Colon (tissue), 2 donors: ENCODE data around the gene ISYNA1.

ENCODE experiments used
- FAIRE-seq: peaks from 2 replicates; lab custom pipeline; 2012; peaks lifted over from hg19 to GRCh38; lab: Jason Lieb, UNC
- donor health status: control.
- donor health status: control.

The ISYNA1 gene

DNA sequence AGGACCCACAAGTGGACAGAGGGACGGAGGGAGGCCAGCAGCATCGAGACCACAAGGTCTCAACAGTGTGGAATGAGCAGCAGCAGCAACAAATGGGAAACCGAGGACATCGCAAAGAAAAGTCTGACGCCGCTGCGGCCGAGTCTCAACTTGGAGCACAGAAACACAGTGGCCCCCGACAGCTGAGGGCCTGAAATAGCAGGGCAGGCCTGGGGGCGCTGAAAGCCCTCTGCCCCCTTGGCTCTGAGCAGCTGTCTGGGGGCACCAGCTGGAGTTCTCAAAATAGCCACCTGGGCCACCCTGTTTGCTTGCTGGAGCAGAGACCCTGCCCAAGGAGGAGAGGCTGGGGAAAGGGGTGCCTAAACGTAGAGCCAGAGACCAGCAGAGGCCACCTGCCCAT is 5.9 kb upstream of the ISYNA1 start:
- no peak for FAIRE-seq

DNA sequence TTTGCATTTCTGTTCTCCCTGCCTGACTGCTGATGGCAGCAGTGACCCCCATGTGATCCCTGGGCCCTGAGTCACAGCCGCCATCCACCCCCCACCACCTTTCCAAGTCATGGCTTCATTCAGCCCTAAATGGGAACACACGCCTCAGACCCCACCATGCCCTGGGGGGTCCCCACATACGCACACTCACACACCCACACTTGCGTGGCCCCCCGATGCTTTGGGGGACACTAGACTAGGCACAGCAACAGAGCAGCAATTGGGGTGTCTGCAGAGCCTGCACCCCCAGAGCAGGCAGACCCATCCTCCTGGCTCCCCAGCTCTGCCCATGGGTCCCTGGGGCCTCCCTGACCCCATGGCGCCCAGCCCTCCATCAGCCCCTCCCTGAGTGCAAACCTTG is 5.5 kb upstream of the ISYNA1 start:
- FAIRE-seq = no peak

DNA sequence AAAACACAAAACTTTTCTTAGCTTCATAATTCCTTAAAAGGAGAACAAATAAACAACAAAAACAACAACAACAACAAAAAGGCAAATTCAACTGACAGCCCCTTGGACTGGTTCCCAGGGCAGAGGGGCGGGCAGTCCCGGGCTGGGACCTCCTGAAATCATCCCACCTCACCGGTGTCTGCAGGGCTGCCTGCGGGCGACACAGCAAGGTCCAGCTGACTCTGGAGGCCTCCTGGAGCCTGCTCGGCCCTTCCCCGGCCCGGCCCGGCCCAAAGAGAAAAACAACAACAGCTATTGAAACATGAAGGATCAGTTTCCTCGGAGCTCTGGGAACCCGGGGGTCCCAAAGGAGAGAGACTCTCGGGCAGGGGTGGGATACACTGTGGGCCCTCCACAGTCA is 5.0 kb upstream of the ISYNA1 start:
- no peak for FAIRE-seq

DNA sequence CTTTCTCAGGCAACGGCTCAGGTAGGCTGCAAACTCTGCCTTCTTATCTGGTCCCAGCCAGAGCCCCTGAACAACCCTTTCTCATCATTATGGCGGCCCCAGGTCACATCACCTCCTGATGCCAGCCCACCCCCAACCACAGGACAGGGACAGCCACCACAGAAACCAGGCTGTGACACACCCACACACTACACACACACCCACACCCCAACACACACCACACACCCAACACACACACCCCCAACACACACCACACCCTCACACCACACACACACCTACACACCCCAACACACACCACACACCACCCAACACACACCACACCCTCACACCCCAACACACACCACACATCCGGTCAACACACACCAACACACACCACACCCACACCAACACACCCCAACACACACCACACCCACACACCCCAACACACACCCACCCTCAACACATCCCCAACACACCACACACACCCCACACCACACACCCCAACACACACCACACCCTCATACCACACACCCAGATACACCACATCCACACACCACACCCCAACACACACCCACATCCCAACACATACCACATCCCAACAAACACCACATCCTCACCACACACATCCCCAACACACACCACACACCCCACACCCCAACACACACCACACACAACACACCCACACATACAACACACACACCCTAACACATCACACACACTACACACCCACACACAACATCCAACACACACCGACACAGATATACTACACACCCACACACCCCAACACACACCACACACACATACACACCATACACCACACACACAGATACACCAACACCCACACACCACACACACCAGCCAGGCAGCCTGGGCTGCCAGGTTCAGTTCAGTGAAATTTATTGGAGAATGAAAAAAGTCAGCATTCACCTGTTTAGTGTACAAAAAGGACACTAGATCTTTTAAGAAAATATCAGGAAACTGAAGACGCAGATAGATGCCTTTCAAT is 4.2 kb upstream of the ISYNA1 start:
- no peak for FAIRE-seq

DNA sequence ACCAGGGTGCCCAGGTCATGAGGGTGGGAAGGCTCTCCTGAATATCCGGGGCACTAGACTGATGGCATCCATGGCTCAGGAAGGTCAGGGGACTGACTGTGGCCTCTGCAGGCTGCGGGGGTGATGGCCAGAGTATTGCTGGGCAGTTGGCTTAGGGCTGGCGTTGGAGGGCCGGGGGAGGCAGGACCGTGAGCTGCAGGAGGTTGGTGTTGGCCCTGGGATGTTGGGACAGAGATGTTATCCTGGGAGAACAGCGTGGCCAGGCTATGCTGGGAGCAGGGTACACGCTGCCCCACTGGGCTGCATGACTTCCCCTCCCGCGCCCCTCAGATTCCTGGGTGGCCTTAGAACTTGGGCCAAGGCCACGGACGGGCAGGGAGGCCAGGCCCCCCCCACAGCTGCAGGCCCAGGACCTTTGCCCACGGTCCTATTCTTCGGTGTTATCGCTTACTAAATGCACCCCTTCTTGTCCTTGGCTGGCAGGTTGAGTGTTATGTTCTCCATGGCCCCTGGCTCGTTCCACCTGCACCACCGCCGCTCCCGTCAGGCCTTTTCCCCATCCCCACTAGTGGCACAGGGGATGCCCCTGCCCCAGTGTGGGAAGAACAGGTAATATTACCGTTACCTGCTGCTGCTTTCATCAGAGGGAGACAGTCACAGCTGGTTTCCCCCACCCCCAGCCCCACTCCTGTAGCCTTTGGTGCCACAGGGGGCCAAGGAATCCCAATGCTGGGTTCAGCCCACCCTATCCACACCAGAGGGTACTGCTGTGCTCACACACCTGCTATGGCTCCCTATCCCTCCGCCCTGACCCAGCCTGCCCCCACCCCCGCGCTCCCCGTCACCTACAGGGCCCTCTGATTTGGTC is 3.2 kb upstream of the ISYNA1 start:
- FAIRE-seq = no peak

DNA sequence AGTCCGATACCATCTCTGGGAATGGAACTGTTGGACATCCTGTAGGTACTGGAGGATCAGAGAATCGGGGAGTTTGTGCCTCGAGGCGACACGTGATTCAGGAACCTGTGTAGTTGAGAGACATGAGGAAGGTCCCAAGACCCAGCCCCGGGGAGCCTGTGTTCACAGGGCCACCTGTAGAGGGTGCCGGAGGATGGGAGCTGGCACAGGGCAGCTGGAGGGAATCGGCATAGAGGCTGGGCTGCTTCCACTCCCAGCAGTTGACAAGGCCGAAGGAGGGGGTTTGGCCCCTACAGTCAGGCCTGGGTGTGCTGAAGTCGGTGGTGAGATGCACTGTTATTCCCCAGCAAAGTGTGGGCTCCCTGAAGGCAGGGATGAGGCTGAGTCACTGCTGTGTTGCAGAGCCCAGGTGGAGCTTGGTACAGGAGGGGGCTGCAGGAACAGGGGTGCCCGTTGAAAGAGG is 2.5 kb upstream of the ISYNA1 start:
- no peak for FAIRE-seq

DNA sequence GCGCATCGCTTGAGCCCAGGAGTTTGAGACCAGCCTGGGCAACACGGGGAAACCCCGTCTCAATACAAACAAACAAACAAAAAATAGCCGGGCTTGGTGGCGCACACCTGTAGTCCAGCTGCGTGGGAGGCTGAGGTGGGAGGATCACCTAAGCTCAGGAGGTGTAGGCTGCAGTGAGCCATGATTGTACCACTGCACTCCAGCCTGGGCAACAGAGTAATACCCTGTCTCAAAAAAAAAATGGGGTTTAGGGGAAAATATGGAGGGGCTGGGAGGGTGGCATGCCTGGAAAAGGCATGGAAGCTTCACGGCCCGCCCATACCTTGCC is 1.9 kb upstream of the ISYNA1 start:
- FAIRE-seq = no peak

DNA sequence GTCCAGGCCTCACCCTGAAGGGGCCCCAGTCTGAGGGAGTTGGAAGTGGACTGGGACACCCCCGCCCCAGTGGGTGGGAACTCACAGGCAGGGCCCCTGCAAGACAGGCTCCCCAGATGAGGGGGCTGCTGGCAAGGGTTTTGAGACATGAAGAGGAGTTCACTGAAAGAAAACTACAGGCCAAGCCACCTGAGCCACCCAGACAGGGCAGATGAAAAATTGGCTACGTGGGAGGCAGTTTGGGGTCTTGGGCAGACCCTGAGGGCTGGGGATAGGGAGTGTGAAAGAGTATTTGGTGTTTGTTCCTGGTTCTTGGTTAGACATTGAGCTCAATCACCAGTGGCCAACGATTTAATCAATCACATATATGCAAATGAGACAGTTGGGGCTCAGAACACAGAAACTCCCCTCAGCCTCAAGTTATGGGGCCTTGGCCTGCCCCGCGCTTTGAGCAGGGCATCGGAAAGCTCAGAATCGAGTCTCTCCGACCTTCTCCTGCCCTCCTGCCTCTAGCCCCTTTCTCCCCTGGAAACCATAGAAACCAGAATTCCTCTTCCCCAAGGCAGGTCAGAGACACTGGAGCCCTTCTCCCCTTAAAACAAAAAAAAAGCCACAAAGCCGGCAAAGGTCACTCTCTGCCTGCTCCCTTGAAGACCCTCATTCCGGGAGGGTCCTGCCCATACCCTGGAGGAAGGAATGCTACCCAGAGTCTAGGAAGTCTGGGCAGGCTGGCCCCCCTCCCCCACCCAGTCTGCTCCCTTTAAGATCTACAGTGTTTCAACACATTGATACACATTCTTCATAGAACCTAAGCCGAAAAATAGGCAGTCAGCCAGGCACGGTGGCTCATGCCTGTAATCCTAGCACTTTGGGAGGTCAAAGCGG is 1.3 kb upstream of the ISYNA1 start:
- no peak for FAIRE-seq

DNA sequence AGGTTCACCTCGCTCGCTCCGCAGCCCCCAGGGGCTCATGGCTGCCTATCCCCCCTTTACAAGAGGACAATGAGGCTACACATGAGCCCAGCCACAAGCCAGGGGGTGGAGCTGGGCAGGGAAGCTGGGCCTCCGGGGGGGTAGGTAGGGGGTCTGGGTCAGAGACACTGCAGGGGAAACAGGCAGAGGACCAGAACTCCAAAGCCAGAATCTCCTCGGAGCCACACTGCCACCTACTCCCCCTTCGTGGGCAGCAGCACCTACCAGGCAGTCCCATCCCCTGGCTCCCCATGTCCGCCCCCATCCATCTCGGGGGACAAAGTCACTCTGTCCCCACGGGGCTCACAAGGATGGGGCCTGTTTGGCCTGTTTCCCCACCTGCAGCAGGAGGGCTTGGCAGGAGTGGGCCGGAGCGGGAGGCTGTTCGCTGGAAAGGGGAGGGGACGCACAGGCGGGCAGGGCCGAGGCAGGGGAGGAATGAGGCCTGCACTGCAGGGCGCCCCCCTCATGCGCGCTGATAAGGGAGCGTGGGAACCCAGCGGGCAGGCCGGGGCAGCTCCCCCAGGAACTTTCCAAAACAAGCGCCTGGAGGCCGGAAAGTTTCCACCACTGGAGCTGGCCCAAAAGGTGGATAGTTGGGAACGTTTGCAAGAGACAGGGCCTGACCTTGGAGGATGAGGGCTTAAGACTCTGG is 545 bp upstream of the ISYNA1 start:
- FAIRE-seq = no peak

DNA sequence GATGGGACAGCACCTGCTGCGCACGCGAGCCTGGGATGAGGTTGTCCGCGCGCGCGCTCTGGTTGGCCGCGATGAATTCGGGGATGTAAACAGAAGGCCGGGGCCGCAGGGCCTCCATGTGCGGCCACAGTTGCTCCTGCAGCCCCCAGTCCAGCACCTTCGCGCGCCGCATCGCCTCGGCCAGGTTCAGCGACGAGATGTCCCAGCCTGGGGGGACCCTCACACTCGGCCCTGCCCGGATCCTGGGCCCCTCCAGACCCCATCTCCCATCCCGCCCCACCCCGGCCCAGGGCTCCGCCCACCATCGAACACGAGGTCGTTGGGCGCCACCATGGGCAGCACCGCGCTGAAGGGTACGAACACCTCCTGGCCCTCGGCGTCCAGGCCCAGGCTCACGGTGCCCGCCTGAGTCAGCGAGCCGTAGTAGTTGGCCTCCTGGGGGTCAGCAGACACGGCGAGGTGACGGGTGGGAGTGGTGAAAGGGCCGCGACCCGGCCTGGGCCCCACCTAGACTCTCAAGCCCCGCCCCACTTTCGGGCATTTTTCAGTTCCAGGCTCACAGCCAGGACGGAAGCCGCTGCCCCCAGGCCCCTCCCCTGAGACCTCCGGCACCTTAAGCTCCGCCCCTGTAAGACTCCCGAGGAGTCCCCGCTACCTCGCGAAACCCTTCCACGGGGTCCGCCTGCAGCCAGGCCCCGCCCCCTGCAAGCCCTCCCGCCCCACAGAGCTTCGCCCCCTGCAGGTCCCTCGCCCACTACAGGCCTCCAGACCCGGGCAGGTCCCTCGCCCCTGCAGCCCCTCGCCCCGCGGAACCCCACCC is 1.1 kb downstream of the ISYNA1 start:
- no peak for FAIRE-seq

DNA sequence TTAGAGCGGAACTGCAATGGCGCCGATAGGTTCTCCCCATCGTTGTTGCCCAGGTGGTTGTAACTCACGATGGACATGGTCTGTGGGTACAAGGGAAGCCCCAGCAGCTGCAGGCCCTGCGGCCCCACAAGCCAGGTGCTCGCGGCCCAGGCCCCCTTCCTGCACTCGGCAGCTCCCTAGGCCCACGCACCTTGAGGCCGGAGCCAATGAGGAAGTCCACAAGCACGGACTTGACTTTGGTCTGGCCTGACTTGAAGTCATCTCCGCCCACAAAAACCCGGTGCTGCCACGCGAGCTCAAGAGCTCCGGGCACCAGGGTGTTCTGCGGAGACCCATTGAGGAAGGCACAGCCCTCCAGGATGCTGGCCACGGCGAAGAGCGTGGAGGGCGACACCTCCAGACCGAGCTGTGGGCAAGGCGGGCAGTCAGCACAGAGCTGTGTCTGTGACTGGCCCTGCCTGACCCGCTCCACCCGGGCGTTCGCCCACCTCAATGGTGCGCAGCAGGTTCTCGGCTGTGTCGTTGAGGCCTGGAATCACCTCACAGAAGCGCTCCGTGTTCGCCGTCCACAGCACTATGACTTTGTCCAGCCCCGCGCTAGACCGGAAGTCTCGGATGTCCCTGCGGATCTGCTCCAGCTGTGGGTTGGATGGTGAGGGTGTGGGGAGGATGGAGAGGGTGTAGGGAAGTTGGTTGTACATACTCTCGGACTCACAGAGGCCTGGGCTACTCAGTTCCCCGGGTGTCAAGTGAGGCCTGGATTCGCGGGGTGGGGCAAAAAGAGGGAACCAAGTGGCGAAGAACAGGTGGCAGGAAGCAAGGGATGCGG is 1.9 kb downstream of the ISYNA1 start:
- FAIRE-seq = no peak

DNA sequence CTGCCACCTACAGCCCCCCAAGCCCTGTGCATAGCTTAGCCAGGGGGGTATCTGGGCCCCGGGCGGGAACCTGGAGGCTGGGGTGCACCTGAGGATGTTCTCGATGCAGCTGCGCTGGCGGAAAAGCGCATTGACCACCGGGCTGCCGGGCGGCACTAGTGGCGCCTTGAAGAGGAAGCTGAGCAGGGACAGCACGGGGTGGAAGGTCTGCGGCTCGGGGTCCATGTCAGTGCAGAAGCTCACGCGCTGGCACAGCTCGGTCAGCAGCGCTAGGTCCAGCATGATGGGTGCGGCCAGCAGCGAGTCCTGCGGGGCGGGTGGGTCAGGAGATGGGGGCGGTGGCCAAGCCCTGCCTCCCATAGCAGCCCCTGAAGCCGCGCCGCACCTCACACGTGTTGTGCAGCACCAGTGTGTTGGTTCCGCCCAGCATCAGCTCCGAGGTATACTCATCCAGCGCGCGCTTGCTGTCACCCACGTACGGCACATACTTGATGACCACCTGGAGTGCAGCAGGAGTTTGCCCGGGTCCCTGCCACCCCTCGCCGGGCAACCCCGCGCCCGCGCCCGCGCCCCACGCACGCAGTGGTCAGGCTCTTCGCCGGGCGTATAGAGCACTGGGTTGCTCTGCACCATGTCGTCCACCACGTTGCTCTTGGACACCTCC is 2.6 kb downstream of the ISYNA1 start:
- no peak for FAIRE-seq

DNA sequence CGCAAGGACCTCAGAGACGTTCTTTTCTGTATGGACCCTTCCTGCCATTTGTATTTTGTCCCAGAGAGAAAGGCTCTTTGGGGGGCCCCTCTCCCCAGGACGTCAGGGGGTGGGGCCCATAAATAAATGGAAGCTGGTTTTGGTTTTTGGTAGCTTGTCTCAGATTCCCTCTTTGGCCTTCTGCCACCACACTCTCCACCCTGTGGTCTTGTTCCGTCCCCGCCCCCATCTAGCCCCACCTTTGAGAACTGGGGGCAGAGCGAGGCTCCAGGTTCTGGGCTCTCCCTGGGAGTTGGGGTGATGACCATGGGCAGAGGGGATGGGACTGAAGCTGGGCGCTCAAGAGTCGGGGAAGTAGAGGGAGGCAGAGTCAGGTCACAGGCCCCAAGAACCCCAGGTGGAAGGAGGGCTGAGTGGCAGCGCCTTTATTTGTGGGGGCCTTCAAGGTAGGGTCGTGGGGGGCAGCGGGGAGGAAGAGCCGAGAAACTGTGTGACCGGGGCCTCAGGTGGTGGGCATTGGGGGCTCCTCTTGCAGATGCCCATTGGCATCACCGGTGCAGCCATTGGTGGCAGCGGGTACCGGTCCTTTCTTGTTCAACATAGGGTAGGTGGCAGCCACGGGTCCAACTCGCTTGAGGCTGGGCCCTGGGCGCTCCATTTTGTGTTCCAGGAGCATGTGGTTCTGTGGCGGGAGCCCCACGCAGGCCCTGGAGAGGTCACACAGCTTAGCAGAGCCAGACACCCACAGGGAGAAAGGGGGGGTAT is 3.3 kb downstream of the ISYNA1 start:
- FAIRE-seq = no peak

DNA sequence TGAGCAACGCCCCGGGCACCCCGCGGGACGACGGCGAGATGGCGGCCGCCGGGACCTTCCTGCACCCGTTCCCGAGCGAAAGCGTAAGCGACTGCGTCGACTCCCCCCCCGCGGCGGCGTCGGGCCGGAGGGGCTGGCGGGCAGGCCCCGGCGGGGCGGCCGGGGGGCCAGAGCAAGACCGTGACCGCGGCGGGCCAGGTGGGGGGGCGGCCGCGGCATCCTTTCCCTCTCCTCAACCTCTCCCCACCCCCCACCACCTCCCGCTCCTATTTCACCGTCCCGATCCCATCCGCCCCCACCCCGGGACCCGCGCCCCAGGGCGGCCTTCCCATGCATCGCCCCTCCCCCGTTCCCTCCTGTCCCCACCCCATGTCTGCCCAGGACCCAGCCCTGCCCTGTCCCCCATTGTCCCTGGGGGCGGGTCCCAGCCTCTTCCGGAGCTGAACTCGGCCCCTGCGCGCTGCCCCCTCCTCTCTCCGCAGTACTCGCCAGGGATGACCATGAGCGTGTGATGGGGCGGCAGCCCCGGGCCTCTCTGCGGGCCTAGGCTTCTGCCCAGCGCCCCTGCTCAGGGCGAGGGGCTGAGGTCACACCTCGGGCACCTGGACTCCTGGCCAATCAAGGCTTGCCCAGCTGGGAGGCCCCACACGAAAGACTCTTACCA is 4.1 kb downstream of the ISYNA1 start:
- no peak for FAIRE-seq

DNA sequence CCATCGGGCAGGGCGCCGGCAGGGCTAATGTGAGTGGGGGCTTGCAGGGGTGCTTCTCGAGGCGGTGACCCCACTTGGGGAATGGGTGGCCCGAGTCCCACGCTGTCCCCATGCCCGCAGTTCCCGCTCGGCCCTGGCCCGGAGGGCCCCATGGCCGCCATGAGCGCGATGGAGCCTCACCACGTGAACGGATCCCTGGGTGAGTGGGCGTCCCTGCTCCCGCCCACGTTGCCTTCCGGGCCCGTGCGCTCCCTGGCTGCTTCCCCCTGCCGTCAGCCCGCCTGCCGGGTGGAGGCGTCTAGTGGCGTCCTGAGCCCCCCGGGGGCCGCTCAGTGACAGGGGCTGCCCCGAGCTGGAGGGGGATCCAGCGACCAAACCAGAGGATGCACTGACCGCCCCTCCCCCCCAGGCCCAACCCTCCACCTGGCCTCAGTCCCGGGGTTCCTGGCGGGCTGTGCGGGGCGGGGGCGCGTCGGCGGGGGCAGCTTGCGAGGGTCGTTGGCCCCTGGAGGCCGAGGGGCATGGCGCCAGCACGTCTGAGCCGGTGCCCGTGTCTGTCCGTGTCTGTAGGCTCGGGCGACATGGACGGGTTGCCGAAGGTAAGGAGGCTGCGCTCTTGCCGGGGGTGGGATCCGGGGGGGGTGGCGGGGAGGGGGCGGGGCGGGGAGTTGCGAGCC is 4.8 kb downstream of the ISYNA1 start:
- no peak for FAIRE-seq

DNA sequence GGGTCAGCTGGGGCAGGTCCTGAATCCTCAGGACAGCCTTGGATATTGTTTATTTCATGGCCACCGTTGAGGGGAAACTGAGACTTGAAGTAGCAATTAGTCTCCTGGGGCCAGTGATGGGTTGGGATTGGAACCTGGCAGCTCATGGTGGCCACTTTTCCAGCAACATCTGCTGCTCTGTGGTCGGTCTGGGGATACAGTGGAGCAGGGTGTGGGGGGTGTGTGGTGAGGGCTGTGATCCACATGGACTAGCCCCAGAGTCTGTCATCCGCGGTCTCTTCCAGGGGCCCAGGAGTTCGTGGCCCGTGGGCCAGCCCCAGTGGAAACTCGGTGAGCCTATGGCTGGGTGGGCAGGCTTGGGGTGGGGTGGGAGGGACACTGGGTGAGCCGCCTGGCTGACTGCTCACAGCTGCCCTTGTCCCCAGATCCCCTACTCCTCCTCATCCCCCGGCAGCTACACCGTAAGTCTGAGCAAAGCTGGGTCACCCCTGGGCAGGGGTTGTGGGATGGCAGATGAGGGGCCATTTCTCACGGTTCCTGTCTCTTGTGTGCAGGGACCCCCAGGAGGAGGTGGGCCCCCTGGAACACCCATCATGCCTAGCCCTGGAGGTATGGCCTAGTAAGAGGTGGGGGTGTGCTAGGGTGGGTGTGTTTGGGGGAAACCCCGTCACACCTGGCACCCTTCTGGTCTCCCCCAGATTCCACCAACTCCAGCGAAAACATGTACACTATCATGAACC is 5.5 kb downstream of the ISYNA1 start:
- FAIRE-seq = no peak
